GM10248 (cell line): Measurements from ENCODE around the gene SEMA4C.

ENCODE experiments used
- CTCF ChIA-PET: fragments of 300-600 bp; sonication (Branson Sonifier 250); formaldehyde crosslinking; extraction: SDS; loops from one replicate; lab custom pipeline; 2021; ENCODE audit warnings: antibody characterized with exemption; lab: Yijun Ruan, JAX
- POLR2A ChIA-PET: fragments of 350-650 bp; sonication (Branson Sonifier 250); formaldehyde crosslinking; extraction: SDS; loops from one replicate; lab custom pipeline; 2020; ENCODE audit warnings: antibody characterized with exemption; lab: Yijun Ruan, JAX
- DNase-seq: peaks from one replicate; pipeline ENCODE4 v3.0.0; 2012; ENCODE audit errors: extremely low spot score
- TF ChIP-seq, protein P1 (sequence below): IDR thresholded peaks from 2 replicates; pipeline ENCODE4 v1.5.1; 2012; ENCODE audit warnings: mild to moderate bottlenecking, low read depth; ENCODE audit errors: extremely low read depth, missing control alignments, control extremely low read depth

Gene SEMA4C

DNA sequence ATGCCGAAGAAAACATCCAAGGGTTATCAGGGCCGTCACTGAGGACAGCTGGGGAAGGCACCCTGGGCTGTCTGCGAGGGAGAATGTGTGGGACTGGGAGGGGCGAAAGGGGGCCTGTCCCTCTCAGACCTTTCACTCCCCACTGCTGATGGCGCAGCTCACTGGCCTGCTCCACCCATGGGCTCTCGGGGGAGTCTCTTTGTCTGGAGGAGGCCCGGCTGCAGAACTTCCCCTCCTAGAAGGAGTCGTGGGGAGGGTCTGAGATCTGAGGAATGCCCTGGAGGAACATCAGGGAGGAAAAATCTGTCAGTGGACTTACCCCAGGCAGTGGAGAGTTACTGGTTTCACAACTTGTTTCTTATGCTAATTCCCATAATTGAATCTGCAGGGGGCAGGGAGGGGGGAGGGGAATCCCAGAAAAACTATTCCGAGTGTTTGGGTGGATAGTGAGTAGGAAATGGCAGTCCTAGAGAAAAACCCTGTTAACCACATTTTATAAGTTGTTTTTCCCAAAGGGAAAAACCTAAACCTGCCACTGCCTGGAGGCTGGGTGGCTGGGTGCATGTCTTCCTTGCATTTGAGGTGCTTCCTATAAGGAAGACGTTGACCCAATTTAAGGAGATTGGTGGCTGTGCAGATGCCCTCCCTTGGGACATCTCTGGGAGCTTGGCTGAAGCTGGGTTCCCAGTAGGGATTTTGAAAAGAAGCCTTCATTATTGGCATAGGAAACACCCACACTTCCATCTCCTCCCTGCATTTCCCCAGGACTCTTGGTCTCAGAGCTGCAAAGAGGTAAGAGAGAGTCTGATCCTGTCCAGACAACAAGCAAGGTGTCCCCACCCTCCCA, 11.7 kb upstream of the SEMA4C start:
- ChIA-PET CTCF (interaction anchor here (1.7 to 2.3 kb wide), 3 partner anchors 10 to 24 kb away, joined by 3 to 8 read pairs (median 7); partner anchors contain the start of gene ANKRD39), POLR2A (no interaction called here)
- TF ChIP-seq, protein P1, sequence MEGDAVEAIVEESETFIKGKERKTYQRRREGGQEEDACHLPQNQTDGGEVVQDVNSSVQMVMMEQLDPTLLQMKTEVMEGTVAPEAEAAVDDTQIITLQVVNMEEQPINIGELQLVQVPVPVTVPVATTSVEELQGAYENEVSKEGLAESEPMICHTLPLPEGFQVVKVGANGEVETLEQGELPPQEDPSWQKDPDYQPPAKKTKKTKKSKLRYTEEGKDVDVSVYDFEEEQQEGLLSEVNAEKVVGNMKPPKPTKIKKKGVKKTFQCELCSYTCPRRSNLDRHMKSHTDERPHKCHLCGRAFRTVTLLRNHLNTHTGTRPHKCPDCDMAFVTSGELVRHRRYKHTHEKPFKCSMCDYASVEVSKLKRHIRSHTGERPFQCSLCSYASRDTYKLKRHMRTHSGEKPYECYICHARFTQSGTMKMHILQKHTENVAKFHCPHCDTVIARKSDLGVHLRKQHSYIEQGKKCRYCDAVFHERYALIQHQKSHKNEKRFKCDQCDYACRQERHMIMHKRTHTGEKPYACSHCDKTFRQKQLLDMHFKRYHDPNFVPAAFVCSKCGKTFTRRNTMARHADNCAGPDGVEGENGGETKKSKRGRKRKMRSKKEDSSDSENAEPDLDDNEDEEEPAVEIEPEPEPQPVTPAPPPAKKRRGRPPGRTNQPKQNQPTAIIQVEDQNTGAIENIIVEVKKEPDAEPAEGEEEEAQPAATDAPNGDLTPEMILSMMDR: no peak
- DNase-seq: no peak

DNA sequence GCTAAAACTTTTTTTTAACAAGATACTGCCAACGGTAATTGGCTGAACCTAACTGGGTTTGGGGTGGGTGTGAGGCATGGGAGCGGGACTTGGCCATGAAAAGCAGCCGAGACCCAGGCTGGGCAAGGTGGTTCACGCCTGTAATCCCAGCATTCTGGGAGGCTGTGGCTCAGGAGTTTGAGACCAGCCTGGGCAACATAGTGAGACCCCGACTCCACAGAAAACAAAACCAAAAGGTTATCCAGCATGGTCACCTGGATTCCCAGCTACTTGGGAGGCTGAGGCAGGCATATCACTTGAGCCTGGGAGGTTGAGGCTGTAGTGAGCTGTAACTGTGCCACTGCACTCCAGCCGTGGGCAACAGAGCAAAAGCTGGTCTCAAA, 11.0 kb upstream of the SEMA4C start:
- ChIA-PET POLR2A (no interaction called here), CTCF (interaction anchor here (1.5 to 2.3 kb wide), 2 partner anchors 15 to 23 kb away, joined by 3 to 8 read pairs; partner anchors contain the start of gene ANKRD39)
- DNase-seq: no peak
- TF ChIP-seq, protein P1: no peak

DNA sequence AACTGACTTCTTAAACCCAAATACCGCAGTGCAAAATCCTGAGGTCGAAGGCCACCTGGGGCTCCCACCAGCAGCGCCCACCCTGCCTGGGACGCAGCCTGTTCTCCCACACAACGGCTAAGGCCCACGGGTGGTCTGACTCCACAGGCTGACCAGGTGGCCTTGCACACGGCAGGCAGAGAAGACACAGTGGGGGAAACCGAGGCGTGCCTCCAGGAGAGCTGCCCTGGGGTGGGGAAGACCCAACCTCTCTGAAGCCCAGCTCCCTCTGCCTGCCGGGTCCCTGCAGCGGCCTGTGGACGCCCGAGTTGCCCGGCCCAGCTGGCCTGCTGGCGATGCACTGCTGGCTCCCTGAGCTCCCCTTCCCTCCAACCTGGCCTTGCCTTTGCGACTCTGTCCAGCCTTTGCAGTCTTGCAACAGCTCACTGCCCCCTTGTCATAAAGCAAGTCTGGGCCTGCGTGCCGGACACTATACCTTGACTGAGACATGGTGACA, 9.7 kb upstream of the SEMA4C start:
- CTCF ChIA-PET: interaction anchor here (1.3 to 2.3 kb wide), 3 partner anchors 11 to 22 kb away, joined by 3 to 8 read pairs (median 6); partner anchors contain the start of gene ANKRD39
- TF ChIP-seq, protein P1: no peak
- POLR2A ChIA-PET: no interaction called here
- DNase-seq: no peak

DNA sequence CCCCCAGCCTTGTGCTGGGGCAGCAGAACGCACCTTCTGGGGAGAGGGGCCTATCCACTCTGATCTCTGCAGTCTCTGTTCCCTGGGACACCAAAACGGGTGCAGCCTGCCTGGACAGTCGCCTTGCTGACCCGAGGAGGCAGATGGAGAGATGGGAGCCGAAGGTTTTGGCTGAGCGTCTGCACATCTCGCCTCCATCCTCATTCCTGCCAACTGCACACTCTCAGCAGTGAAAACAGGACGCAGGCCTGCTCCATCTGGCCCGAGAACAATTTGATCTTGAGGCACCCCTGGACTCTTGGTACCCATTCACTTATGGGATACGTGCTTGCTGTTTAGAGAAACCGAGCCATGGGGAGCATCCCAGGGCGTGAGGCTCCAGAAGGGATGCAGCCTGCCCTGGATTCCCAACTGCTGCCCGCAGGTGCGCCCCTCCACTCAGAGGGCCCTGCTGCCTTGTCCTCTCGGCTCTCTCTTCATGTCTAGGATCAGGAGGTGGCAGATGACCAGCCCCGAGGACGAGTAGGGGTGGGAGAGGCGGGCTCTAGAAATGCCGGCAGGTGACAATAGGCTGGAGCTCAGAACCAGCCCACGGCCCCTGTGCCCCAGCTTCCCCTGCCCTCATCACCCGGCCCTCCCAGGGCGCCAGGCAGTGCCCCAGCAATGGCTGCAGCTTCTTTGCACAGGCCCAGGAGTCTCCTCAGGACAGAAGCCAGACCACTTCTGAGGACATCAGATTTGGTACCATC, 9.1 kb upstream of the SEMA4C start:
- ChIA-PET CTCF (interaction anchor here (0.9 to 2.3 kb wide), 6 partner anchors 10 to 116 kb away, joined by 3 to 8 read pairs (median 6); partner anchors contain the start of gene ANKRD39), POLR2A (no interaction called here)
- DNase-seq: no peak
- TF ChIP-seq, protein P1: no peak

DNA sequence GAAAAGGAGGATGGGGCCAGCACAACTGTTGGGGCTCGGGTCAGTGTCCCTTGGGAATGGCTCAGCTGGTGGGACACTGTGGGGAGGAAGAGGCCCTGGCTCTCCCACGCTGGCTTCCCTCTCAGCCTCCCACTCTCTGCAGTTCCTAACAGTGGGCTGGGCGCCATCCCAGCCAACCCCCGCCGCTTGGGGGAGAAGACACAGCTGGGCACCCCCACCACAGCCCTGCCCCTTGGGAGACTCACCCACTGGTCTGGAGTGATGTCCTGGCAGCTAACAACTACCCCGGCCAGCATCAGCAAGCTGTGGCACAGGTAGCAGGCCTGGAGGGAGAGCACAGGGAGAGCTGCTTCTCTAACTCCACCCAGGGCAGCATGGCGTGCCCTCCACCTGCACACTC, 8.3 kb upstream of the SEMA4C start:
- TF ChIP-seq, protein P1: no peak
- DNase-seq: no peak
- ChIA-PET POLR2A (no interaction called here), CTCF (interaction anchor here (0.9 to 1.9 kb wide), 4 partner anchors 10 to 115 kb away, joined by 3 to 7 read pairs (median 4); partner anchors contain the start of gene ANKRD39)

DNA sequence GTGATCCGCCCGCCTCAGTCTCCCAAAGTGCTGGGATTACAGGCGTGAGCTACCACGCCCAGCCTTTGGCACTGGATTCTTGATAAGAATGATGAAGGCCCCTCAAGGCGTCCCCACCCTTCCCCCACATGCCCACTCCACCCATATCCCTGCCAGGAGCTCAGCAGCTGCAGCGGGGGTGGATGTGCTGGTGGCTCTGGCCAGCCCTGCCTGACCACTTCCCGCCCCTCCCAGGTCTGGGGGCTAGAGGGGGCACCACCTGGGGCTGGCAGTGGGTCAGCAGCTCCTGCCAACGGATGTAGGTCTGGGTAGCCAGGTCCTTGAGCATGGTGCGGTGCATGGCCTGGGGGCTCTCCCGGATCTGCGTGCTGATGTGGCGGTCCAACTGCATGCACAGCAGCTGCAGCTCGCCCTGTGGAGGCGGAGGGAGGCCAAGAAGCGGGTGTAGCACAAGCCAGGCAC, 7.8 kb upstream of the SEMA4C start:
- ChIA-PET POLR2A (no interaction called here), CTCF (interaction anchor here (0.9 to 1.9 kb wide), 5 partner anchors 9 to 73 kb away, joined by 3 to 7 read pairs (median 6); partner anchors contain the start of gene ANKRD39)
- TF ChIP-seq, protein P1: no peak
- DNase-seq: no peak
